Esophagus muscularis mucosa (tissue), 4 donors: ENCODE measurements around the gene FBXL4.

ENCODE experiments used
- EP300 ChIP-seq: sonication (generic); formaldehyde crosslinking; IDR thresholded peaks from one replicate; pipeline ENCODE4 v1.6.1; 2017; ENCODE audit warnings: antibody characterized with exemption
- POLR2A ChIP-seq: fragments of 450-650 bp; IDR thresholded peaks from one replicate; pipeline ENCODE4 v1.6.1; 2017; ENCODE audit warnings: antibody characterized with exemption, moderate library complexity, mild to moderate bottlenecking, low read depth
- POLR2AphosphoS5 ChIP-seq, 2 donors: sonication (generic); formaldehyde crosslinking; IDR thresholded peaks; one replicate each; pipeline ENCODE4 v1.6.1; 2017; ENCODE audit warnings: antibody characterized with exemption in 2 of 2
- TF ChIP-seq, protein P1 (sequence below), 3 experiments: fragments of 200-600 bp in 2 of 3; fragments of 450-650 bp in 1 of 3; sonication (generic) in 2 of 3; IDR thresholded peaks; one replicate each; pipeline ENCODE4 v1.5.1; 2017 to 2019; ENCODE audit warnings: antibody characterized with exemption in 3 of 3, mild to moderate bottlenecking in 2 of 3, moderate library complexity in 1 of 3

DNA sequence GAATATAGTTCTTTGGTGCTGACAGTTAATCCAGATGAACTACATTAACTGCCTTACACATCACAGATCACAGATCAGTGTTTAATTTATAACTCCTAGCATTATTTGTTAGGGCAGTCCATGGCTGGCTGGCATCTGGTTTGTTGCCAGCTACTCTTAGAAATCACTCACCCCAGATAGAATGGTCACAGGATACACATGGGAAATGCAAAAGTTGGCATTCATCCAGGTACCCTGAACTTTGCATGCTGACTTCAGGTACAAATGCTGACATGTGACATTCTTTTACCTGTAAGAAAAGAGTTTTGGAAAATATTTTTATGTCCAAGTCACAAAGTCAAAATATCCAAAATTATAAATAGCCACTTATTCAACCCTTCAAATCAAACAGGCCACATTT is 20.2 kb downstream of the FBXL4 start:
- TF ChIP-seq, protein P1, sequence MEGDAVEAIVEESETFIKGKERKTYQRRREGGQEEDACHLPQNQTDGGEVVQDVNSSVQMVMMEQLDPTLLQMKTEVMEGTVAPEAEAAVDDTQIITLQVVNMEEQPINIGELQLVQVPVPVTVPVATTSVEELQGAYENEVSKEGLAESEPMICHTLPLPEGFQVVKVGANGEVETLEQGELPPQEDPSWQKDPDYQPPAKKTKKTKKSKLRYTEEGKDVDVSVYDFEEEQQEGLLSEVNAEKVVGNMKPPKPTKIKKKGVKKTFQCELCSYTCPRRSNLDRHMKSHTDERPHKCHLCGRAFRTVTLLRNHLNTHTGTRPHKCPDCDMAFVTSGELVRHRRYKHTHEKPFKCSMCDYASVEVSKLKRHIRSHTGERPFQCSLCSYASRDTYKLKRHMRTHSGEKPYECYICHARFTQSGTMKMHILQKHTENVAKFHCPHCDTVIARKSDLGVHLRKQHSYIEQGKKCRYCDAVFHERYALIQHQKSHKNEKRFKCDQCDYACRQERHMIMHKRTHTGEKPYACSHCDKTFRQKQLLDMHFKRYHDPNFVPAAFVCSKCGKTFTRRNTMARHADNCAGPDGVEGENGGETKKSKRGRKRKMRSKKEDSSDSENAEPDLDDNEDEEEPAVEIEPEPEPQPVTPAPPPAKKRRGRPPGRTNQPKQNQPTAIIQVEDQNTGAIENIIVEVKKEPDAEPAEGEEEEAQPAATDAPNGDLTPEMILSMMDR (IDR thresholded peaks at IDR 0.05): no peak
- no peak for TF ChIP-seq EP300
- TF ChIP-seq POLR2A: no peak
- no peak for TF ChIP-seq POLR2AphosphoS5 (IDR thresholded peaks at IDR 0.05)
